HG03521 (cell line): Measurements from ENCODE around the gene PIGQ.

Source experiments
- ATAC-seq: cut with Tn5 transposase; IDR thresholded peaks from one replicate; pipeline ENCODE4 v1.9.1; 2021; ENCODE audit warnings: mild to moderate bottlenecking, moderate library complexity; ENCODE audit not compliant: unreplicated experiment

The PIGQ gene

DNA sequence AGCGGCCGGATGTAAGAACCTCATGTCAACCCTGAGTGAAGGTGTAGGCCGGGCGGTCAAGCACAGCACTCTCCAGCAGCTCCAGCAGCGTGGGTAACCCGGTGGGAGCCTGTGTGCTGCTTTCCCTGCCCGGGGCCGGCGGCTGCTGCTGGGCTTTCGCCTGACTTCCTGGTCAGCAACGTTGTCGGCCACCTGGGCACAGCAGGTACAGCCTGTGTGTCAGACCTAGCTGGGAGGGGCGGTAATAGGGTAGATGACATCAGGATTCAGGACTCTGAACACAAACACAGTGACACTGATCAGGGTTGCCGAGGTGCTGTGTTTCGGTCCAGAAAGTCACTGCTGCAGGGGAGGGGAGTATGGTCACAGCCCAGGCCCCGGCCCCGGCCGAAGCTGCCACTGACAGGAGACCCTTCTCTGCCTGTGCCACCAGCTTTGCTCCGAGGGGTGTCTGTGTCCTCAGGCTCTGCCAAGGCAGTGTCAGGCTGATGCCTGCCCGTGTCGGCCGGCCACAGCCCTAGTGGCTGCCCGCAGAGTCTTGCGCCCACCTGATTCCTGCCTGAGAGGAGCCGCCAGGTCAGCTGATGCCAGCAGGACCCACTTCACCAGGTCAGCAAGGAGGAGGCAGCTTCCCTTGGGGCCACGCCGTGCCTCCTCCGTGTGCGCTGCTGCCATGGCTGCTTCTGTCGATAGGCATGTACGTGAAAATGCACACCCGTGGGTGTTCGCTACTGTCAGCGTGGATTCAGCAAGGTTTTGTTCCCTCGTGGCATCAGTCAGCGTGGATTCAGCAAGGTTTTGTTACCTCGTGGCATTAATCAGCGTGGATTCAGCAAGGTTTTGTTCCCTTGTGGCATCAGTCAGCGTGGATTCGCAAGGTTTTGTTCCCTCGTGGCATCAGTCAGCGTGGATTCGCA is 29.3 kb downstream of the PIGQ start:
- no peak for ATAC-seq

GRCh38 chr16:600781-601180 is 31.0 kb downstream of the PIGQ start:
- ATAC-seq: no peak

GRCh38 chr16:603933-604332 is 34.2 kb downstream of the PIGQ start:
- no peak for ATAC-seq

DNA sequence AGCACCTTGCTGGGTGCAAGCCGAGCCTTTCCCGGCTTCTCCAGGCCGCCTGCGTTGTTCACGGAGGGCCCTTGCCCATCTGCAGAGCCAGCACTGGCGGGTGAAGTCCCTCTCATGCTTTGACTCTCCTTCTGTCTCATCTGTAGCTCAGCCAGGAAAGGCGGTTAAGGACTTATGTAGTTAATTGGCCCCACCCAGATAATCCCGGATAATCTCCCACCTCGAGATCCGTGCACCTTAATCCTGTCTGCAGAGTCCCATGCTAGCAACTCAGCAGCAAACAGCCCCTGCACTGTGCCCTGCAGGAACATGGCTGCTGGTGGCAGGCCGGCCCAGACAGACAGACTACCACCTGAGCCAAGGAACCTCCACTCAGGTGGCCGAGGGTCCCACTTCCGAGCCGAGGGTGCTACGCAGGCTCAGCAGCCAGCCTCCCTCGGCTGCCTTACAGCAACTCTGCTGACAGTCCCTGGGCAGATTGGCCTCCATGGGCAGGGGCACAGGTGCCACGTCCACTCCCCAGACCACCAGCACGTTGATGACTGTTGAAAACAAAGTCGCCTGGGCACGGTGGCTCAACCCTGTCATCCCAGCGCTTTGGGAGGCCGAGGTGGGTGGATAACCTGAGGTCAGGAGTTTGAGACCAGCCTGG is 37.0 kb downstream of the PIGQ start:
- ATAC-seq: no peak

- no peak for ATAC-seq
These were observed 38.3 kb downstream of the PIGQ start for GRCh38 chr16:608019-608418.

- no peak for ATAC-seq
These were observed 39.5 kb downstream of the PIGQ start for GRCh38 chr16:609316-609715.

GRCh38 chr16:609984-610383 is 40.2 kb downstream of the PIGQ start:
- ATAC-seq: no peak

- no peak for ATAC-seq
These were observed 41.0 kb downstream of the PIGQ start for GRCh38 chr16:610513-611381.

DNA sequence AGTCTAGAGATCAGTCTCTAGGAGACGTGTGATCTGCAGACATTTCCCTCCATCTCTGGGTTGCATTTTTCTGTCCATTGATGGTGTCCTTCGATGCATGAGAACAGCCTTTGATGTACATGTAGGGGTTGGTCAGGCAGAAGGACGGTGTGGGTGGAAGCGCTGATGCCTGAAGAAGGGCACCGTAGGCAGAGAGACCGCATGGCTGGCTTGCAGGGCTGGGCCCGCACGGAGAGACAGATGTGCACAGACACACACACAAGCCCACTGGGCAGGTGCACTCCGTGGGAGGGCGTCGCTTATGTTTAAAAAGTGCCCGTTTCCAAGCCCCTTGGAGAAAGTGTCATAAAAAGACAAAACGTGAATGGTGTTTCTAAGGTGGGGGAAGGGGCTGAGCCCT is 45.4 kb downstream of the PIGQ start:
- no peak for ATAC-seq

DNA sequence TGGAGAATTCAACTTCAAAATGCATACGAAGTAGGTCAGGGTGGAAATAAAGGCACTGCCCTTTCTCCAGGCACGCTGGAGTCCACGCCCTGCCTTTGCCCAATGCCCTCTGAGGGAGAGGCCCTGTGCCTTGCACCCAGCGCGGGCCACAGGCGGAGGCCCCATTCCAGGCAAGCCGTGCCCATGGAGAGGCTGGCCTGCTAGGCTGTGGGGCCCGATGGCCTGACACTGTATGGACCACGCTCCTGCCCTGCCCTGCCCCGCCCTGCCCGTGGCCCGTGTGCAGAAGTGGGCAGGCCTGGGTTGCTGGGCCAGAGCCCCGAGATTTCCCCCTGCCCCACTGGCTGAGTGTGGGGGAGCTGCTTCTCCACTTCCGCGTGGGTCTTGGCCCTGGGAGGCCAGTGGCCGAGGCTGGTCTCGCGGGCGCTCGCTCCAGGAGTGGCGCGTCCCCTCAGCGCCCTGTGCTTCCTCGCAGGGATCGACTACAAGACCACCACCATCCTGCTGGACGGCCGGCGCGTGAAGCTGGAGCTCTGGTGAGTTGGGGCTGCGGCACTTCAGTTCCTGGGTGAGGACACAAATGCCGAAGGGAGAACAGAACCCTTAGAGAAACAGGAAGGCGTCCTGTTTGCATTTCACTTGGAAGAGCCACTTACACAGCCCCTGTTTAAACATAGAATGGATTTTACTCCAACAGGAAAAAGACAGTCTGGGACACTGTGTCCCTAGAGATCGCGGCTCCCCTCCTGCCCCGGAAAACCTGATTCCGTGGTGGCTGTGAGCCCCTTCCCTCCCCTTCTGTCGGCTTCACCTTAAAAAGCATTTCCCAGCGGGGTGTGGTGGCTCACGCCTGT is 47.2 kb downstream of the PIGQ start:
- ATAC-seq: no peak

DNA sequence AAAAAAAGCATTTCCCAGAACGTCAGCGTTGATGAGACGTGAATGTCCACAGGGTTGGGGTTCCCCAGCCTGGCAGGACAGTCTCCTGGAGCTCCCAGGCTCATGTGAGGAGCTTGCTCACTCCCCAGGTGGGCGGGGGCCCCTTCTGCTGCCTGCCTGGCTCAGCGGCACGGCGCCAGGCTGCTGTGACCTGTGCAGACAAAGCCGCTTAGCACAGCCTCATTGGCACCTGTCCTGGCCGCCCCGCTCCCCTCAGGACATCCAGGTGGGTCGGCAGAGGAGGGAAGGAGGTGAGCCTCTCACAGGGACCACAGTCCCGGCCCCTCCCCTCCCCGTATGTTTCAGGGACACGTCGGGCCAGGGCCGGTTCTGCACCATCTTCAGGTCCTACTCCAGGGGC is 48.1 kb downstream of the PIGQ start:
- ATAC-seq: no peak

DNA sequence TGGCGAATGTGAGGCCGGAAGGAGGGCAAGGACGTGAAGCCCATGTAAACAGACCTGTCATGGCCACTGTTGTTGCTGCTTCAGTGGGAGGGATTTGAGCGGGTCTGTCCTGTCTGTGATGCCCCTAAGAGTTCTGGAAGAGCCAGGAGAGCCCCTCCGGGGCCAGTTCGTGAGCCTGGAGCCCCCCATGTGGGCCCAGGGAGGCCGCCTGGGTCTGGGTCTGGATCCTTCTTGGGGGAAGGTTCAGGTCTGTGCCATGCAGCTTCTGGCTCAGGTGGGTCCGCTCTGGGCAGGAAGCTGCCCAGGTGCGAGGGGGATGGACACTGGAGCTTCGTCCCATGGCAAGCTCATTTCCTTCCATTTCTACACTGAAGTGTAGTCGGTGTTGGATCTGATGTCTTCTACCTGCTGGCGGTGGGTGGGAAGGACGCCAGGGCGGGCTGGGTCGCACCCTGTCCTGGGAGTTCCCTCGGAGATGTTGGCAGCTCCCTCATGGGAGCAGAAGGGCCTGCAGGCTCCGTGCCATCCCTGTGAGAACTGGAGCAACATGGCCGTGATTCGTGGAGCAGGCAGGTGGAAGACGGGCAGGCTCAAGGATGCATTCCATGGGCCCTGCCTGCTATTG is 49.8 kb downstream of the PIGQ start:
- no peak for ATAC-seq

GRCh38 chr16:620700-621525 is 51.1 kb downstream of the PIGQ start:
- no peak for ATAC-seq

- no peak for ATAC-seq
These were observed 51.8 kb downstream of the PIGQ start for GRCh38 chr16:621526-622105.

GRCh38 chr16:622920-623280 is 53.1 kb downstream of the PIGQ start:
- no peak for ATAC-seq

GRCh38 chr16:624526-625070 is 54.8 kb downstream of the PIGQ start:
- ATAC-seq: no peak

DNA sequence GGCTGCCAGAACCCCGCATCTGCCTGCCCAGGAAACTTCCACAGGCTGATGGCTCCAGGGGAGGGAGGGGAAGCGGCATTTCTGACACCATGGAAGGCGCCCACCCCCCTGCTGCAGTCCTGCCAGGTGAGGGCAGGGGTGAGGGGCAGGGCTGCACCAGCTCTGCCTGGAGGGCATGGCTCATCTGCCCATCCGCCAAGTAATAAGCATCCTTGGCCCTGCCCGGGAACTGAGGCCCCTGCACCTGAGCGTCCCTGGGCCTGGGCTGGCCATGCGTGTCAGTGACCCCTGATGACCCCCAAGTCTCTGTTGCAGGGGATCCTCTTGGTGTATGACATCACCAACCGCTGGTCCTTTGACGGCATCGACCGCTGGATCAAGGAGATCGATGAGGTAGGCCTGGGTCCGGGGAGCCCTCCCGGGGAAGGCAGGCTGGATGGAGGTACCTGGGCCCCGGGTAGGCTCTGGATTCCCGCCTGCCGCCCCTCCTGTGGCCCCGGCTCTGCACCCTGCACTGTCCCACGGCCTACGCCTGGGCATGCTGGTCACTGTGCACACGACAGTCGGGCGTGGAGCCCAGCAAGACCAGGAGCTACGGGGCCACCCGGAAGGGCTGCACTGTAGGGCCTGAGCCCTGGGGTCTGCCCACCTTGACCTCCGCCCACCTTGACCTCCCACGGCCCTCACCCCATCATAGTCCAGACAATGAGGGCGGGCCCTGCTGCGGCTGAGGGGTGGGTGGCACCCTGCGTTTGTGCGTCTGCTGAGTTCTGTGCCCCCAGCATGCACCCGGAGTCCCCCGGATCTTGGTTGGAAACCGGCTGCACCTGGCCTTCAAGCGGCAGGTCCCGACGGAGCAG is 55.6 kb downstream of the PIGQ start:
- no peak for ATAC-seq
